Measurements from ENCODE around the gene VRK3.
"Not testable (repeated sequence)": the region's sequence is repeated elsewhere in the genome, so short reads cannot be mapped to it uniquely, and the experiment has no call there.

The VRK3 gene

GRCh38 chr19:49986354-49986753 is 38.8 kb downstream of the VRK3 start:
- DNase-seq = no peak

- DNase-seq = no peak
These were observed 39.3 kb downstream of the VRK3 start for GRCh38 chr19:49985871-49986270.

GRCh38 chr19:49984491-49984890 is 40.7 kb downstream of the VRK3 start:
- no peak for DNase-seq

DNA sequence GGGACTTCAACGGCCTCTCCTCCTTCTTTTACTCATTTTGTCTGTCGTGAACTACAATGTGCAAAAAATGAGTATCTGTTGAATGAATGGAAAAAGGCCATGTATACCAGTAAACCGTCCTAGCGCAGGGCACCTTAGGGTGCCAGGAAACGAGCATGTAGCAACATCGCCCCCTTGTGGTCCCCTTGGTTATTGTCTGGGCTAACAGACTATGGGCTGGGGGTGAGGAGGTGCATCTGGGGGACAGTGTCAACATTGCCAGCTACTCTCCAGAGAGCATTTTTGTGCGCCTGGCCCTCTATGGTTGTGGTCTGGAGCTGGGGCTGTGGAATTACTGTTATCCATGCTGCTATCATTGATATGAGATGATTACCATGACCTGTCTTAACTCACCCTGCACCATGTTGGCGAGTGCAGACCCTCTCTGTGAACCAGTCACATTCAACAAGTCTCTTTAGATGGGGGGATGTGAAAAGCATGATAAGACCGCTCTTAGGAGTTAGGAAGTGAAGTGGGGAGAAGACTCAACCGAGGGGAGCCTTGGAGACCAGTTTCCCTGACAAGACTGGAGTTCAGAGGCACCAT is 41.4 kb downstream of the VRK3 start:
- peak; percentile 93 for DNase-seq

DNA sequence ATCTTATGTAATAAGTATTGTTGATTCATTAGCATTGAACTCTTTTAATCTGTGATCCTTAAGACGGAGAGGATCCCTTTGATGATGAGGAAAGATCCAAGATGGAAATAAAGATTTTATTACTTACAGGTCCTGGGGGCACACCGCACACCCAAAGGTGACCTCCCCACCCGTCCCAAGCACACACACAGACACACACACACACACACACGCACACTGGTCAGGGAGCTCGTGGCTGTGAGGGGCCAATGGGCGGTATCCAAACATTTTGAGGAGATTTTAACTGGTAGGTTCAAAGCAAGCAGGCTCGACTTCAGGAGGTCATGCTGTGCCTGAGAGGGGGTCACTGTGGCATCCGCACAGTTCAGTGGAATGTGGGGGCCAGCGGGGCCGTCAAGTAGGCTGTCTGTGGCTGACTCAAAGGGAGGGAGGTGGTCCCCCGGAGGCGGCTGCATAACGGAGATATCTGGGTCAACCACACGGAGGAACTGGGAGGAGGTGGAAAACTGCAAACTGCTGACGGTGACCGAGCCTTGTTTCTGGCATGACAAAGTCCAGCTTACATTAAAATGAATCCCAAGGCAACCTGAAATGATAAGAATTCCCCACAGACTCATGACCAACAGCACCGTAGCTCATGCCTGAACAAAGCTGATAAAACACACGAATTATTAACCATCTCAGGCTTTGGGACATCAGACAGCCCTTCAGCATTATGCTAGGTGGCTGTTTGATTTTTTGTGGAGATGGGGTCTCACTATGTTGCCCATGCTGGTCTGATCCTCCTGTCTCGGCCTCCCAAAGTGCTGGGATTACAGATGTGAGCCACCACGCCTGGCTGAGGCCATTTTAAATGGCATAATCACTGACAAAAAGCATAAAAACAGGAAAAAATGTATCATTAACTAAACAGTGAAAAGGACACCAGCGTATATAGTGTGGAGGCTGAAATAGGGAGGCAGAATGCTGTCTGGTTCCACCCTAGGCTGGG is 43.3 kb downstream of the VRK3 start:
- DNase-seq = no peak

DNA sequence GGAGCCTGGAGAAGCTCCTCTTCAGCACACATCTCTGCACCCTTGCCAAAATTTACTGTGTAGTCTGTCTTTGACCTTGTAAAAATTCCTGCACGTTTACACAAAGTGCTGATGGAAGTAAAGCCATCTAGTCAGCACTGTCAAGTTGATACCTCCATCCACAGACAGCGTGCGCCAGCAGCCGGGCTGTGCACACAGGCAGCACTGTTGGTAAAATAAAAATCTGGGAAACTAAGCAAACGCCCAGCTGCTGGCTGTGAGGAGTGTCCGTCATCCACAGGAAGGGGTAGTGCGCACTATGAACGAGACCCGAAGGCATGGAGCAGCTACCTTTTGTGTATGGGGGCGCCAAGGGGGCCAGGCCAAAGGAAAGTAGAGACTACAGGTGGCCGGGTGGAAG is 46.8 kb downstream of the VRK3 start:
- DNase-seq = no peak

GRCh38 chr19:49977881-49978280 is 47.3 kb downstream of the VRK3 start:
- DNase-seq = no peak

- DNase-seq = no peak
These were observed 48.1 kb downstream of the VRK3 start for GRCh38 chr19:49977076-49977475.

DNA sequence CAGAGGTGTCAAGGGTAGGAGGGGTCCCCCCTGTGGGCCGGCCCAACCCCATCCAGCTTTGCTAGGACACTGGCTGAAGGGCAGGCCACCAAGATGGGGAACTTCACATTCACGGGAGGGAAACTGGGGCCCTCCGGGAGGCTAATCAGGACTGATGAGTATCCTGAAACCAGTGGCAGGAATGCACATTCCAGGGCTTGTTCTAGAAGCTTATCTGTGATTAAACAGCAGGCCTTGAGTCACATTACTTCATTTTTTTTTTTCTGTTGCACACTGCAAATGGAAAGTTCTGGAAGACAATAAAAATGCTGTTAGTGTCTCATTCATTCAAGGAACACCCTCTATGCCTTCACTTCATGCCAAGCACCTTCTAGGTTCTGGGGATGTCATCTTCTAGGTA is 48.7 kb downstream of the VRK3 start:
- no peak for DNase-seq

GRCh38 chr19:49975051-49975450 is 50.1 kb downstream of the VRK3 start:
- DNase-seq = no peak

- no peak for DNase-seq
These were observed 51.2 kb downstream of the VRK3 start for GRCh38 chr19:49973987-49974386.

GRCh38 chr19:49972841-49973240 is 52.3 kb downstream of the VRK3 start:
- DNase-seq = no peak

DNA sequence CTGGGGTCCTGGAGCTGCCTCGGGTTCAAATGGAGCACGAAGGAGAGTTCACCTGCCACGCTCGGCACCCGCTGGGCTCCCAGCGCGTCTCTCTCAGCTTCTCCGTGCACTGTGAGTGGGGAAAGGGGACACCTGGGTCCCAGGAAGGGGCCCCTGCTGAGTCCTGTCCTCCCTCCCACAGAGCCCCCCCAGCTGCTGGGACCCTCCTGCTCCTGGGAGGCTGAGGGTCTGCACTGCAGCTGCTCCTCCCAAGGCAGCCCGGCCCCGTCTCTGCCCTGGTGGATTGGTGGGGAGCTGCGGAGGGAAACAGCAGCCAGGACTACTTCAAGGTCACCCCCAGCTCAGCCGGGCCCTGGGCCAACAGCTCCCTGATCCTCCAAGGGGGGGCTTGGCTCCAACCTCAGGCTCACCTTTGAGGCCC is 53.2 kb downstream of the VRK3 start:
- no peak for DNase-seq

DNA sequence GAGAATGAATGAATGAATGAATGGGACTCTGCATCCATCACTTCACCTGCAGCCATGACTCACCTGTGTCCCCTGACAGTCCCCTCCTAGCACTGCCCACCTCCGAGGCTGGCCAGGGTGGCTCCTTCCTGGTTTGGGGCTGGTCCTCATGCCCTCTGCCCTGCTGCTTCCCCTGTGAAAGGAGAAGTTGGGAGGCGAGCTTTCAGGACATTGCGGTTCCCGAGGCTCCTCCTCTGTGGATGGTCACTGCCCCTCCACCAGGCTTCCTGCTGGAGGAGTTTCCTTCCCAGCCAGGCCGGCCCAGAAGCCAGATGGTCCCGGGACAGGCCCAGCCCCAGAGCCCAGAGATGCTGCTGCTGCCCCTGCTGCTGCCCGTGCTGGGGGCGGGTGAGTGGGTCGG is 55.8 kb downstream of the VRK3 start:
- not testable (repeated sequence) for DNase-seq

DNA sequence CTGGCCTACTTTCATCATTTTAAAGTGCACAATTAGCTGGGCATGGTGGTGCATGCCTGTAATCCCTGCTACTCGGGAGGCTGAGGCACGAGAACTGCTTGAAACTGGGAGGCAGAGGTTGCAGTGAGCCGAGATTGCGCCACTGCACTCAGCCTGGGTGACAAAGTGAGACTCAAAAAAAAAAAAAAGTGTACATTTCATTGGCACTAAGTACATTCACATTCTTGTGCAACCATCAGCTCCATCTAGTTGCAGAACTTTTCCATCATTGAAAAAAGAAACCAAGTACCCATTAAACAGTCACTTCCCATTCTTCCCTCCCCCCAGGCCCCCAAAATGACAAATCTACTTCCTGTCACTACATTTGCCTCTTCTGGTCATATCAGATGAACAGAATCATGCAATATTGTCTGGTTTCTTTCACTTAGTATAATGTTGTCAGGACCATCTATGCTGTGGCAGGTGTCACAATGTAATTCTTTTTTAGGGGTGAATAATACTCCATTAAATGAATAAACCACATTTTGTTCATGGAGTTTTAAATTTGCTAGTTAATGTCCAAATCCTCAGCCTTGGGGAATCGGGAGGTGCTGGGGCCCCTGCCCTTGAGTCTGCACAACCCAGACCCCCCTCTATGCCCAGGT is 56.8 kb downstream of the VRK3 start:
- no peak for DNase-seq

DNA sequence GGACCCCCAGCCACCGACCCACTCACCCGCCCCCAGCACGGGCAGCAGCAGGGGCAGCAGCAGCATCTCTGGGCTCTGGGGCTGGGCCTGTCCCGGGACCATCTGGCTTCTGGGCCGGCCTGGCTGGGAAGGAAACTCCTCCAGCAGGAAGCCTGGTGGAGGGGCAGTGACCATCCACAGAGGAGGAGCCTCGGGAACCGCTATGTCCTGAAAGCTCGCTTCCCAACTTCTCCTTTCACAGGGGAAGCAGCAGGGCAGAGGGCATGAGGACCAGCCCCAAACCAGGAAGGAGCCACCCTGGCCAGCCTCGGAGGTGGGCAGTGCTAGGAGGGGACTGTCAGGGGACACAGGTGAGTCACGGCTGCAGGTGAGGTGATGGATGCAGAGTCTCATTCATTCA is 64.2 kb downstream of the VRK3 start, which contains the start of gene SIGLEC11:
SIGLEC11 (minus strand) TSS at position 193 of the 400 bp plus-strand sequence; CDS start at position 102, 91 bp downstream.
- DNase-seq = not testable (repeated sequence)

GRCh38 chr19:49959892-49960291 is 65.3 kb downstream of the VRK3 start:
- DNase-seq = not testable (repeated sequence)

DNA sequence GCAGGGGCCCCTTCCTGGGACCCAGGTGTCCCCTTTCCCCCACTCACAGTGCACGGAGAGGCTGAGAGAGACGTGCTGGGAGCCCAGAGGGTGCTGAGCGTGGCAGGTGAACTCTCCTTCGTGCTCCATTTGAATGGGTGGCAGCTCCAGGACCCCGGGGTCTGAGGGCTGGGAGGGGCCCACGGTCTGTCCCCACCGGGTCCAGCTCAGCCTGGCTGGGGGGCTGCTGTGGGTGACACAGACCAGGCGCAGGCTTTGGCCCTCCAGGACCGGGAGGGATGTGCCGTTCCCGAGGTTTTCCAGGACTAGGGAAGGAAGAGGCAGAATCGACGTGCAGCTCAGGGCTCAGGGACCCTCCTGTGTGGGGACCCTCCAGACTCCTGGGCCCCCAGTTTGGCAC is 66.6 kb downstream of the VRK3 start:
- not testable (repeated sequence) for DNase-seq

- not testable (repeated sequence) for DNase-seq
These were observed 67.0 kb downstream of the VRK3 start for GRCh38 chr19:49958144-49958543.

DNA sequence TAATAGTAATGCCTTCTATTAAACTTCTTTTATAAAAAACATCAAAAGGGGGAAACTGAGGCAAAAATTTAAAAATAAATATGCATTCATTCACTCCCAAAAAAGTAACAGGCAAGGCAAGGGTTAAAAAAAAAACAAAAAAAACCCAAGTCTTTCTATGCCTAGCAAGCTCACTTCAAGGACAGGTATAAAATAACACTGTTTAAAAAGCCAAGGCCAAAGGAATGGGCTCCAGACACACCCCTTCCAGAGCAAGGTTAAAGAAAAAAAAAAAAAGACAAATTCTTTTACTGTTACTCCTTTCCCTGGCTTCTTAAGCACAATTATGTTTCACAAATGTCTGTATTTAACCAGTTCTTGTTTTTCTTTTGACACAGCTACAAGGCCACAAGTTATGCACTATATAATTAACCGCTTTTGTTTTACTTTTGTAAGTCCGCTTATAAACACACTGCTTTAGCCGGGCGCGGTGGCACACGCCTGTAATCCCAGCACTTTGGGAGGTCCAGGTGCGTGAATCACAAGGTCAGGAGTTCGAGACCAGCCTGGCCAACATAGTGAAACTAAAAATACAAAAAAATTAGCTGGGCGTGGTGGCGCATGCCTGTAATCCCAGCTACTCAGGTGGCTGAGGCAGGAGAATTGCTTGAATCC is 67.8 kb downstream of the VRK3 start:
- DNase-seq = no peak

DNA sequence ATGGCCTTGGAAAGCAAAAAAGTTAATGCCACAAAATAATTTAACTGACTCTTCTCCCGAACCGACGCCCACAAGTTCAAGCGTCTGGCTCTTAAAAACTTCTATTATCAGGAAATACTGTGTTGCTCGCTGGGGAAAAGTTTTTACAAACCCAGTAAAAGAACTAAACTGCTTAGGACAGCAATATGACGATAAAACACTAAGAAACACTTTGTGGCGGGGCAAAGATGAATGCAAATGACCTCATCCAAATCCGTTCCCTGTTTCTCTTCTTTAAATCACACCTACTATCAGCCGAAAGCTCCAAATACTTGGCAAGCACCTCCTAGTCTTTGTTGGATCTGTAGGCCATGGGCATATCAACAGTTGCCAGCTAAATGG is 69.1 kb downstream of the VRK3 start:
- no peak for DNase-seq

DNA sequence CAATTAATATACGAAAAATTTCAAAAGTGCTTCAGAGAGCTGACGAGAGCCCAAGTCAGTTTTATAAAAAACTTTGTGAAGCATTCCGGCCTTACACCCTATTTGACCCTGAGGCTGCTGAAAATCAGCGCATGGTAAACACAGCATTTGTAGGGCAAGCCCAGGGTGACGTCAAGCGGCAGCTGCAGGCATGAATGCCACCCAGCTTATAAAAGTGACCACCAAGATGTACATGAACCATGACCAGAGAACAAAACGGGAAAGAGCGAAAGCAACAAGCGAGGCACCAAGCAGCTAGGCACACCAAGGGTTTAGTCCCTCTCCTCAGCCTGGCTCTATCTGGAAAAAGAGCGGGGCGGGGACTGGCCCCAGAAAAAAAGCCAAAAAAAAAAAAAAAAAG is 70.2 kb downstream of the VRK3 start:
- DNase-seq = no peak
